HepG2 (cell line): ENCODE data around the gene ZNF189. TPM values are rescaled to one million over a fixed set of nuclear protein-coding genes. Genes with fewer than 3 reads are reported as not detected.

Experiments used
- EED ChIP-seq: sonication (generic); formaldehyde crosslinking; IDR thresholded peaks from 2 replicates; pipeline ENCODE4 v1.5.0; 2020; ENCODE audit warnings: mild to moderate bottlenecking, missing genetic modification reagents
- ETV5 ChIP-seq: IDR thresholded peaks from 2 replicates; pipeline ENCODE4 v1.6.1; 2018; ENCODE audit warnings: missing biosample characterization, missing genetic modification reagents, inconsistent platforms, borderline replicate concordance
- GZF1 ChIP-seq: sonication (generic); formaldehyde crosslinking; IDR thresholded peaks from 2 replicates; pipeline ENCODE4 v1.5.1; 2020; ENCODE audit warnings: mild to moderate bottlenecking, missing genetic modification reagents
- JUNB ChIP-seq: sonication (generic); formaldehyde crosslinking; IDR thresholded peaks from 2 replicates; pipeline ENCODE4 v1.8.0; 2022; ENCODE audit warnings: missing genetic modification reagents, mild to moderate bottlenecking, borderline replicate concordance
- KDM5B ChIP-seq: sonication (generic); formaldehyde crosslinking; IDR thresholded peaks from 2 replicates; pipeline ENCODE4 v1.4.0; 2020; ENCODE audit warnings: missing genetic modification reagents, mild to moderate bottlenecking, borderline replicate concordance
- KMT2A ChIP-seq: sonication (generic); formaldehyde crosslinking; IDR thresholded peaks from 2 replicates; pipeline ENCODE4 v1.4.0; 2020; ENCODE audit warnings: missing genetic modification reagents
- MAFF ChIP-seq: IDR thresholded peaks from 2 replicates; pipeline ENCODE4 v1.6.1; 2011; ENCODE audit warnings: low read depth, low read length, improper control_type of control experiment
- MTF2 ChIP-seq: sonication (generic); formaldehyde crosslinking; IDR thresholded peaks from 2 replicates; pipeline ENCODE4 v1.5.0; 2020; ENCODE audit warnings: missing genetic modification reagents, borderline replicate concordance
- PAF1 ChIP-seq: IDR thresholded peaks from 2 replicates; pipeline ENCODE4 v1.6.1; 2016; ENCODE audit warnings: missing genetic modification reagents, missing compliant biosample characterization
- RBFOX2 ChIP-seq: fragments of 200-400 bp; formaldehyde crosslinking; IDR thresholded peaks from 2 replicates; pipeline ENCODE4 v1.6.1; 2017; ENCODE audit warnings: low read depth, mild to moderate bottlenecking, low read length
- SMAD9 ChIP-seq: sonication (generic); formaldehyde crosslinking; IDR thresholded peaks from 2 replicates; pipeline ENCODE4 v1.5.1; 2020; ENCODE audit warnings: mild to moderate bottlenecking, missing genetic modification reagents
- STAT5B ChIP-seq: sonication (generic); formaldehyde crosslinking; IDR thresholded peaks from 2 replicates; pipeline ENCODE4 v1.4.0; 2020; ENCODE audit warnings: missing genetic modification reagents
- SYNCRIP ChIP-seq: fragments of 200-400 bp; formaldehyde crosslinking; IDR thresholded peaks from 2 replicates; pipeline ENCODE4 v1.6.1; 2018; ENCODE audit warnings: mild to moderate bottlenecking, low read depth, low read length; ENCODE audit not compliant: insufficient read depth
- TEAD2 ChIP-seq: sonication (generic); formaldehyde crosslinking; IDR thresholded peaks from 2 replicates; pipeline ENCODE4 v1.9.0; 2021; ENCODE audit warnings: missing genetic modification reagents
- TP53 ChIP-seq: sonication (generic); formaldehyde crosslinking; conservative IDR thresholded peaks from 2 replicates; pipeline ENCODE4 v1.4.0; 2020; ENCODE audit warnings: missing genetic modification reagents
- ZNF558 ChIP-seq: sonication (generic); formaldehyde crosslinking; IDR thresholded peaks from 2 replicates; pipeline ENCODE4 v1.9.0; 2022; ENCODE audit warnings: mild to moderate bottlenecking, missing genetic modification reagents, borderline replicate concordance
- ZNF589 ChIP-seq: sonication (generic); formaldehyde crosslinking; conservative IDR thresholded peaks from 2 replicates; pipeline ENCODE4 v1.8.0; 2022; ENCODE audit warnings: mild to moderate bottlenecking, moderate library complexity, missing genetic modification reagents
- ZNF616 ChIP-seq: sonication (generic); formaldehyde crosslinking; IDR thresholded peaks from 2 replicates; pipeline ENCODE4 v1.5.0; 2020; ENCODE audit warnings: low read depth, mild to moderate bottlenecking, missing genetic modification reagents
- ZNF710 ChIP-seq: sonication (generic); formaldehyde crosslinking; IDR thresholded peaks from 2 replicates; pipeline ENCODE4 v1.5.0; 2020; ENCODE audit warnings: mild to moderate bottlenecking, missing genetic modification reagents, borderline replicate concordance
- ZNF749 ChIP-seq: sonication (generic); formaldehyde crosslinking; IDR thresholded peaks from 2 replicates; pipeline ENCODE4 v1.8.0; 2022; ENCODE audit warnings: mild to moderate bottlenecking, missing genetic modification reagents, moderate library complexity, borderline replicate concordance
- polyA plus RNA-seq, 8 experiments: library from polyadenylated mRNA; depleted of rRNA in 3 of 8; stranded (reverse) in 7 of 8; unstranded in 1 of 8; fragments of >200 nt; fragmentation: Illumina TruSeq in 4 of 8; extraction: Trizol in 4 of 8; gene quantifications; 2 replicates each; pipeline versions ENCODE4 v1.2.1 to v1.2.3, GENCODE V29; 2011 to 2016; ENCODE audit warnings: low read depth in 4 of 8, missing spikeins in 1 of 8, mixed read lengths in 1 of 8; ENCODE audit not compliant: insufficient read depth in 1 of 8
- total RNA-seq, 5 experiments: library from RNA; depleted of rRNA; stranded (reverse); fragments of >200 nt; fragmentation: Illumina TruSeq; extraction: Trizol; gene quantifications; 2 replicates each; pipeline ENCODE4 v1.2.3, GENCODE V29; 2016; ENCODE audit warnings: low read depth in 1 of 5
- TF ChIP-seq, protein P1 (sequence below): sonication (generic); formaldehyde crosslinking; IDR thresholded peaks from 2 replicates; pipeline ENCODE4 v1.4.0; 2020; ENCODE audit warnings: missing genetic modification reagents, borderline replicate concordance
- TF ChIP-seq, protein P2 (sequence below): sonication (generic); formaldehyde crosslinking; IDR thresholded peaks from 2 replicates; pipeline ENCODE4 v1.9.0; 2021; ENCODE audit warnings: missing genetic modification reagents, mild to moderate bottlenecking, borderline replicate concordance

The ZNF189 gene
- total and polyA plus RNA-seq, 2 of the 13 experiments (the other 11 are each of a cell fraction or from before 2014, with no cell fraction given), result 8.4 to 50.0 TPM

GRCh38 chr9:101354143-101354764 is 44.4 kb upstream of the ZNF189 start (continued):
- TF ChIP-seq, protein P1, sequence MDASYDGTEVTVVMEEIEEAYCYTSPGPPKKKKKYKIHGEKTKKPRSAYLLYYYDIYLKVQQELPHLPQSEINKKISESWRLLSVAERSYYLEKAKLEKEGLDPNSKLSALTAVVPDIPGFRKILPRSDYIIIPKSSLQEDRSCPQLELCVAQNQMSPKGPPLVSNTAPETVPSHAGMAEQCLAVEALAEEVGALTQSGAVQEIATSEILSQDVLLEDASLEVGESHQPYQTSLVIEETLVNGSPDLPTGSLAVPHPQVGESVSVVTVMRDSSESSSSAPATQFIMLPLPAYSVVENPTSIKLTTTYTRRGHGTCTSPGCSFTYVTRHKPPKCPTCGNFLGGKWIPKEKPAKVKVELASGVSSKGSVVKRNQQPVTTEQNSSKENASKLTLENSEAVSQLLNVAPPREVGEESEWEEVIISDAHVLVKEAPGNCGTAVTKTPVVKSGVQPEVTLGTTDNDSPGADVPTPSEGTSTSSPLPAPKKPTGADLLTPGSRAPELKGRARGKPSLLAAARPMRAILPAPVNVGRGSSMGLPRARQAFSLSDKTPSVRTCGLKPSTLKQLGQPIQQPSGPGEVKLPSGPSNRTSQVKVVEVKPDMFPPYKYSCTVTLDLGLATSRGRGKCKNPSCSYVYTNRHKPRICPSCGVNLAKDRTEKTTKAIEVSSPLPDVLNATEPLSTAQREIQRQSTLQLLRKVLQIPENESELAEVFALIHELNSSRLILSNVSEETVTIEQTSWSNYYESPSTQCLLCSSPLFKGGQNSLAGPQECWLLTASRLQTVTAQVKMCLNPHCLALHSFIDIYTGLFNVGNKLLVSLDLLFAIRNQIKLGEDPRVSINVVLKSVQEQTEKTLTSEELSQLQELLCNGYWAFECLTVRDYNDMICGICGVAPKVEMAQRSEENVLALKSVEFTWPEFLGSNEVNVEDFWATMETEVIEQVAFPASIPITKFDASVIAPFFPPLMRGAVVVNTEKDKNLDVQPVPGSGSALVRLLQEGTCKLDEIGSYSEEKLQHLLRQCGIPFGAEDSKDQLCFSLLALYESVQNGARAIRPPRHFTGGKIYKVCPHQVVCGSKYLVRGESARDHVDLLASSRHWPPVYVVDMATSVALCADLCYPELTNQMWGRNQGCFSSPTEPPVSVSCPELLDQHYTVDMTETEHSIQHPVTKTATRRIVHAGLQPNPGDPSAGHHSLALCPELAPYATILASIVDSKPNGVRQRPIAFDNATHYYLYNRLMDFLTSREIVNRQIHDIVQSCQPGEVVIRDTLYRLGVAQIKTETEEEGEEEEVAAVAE, result peak; percentile 61; the same call in 1 of the 2 replicates
- TF ChIP-seq KMT2A (no peak), EED (CRISPR knock-in tag) (no peak), JUNB (peak; percentile 99), RBFOX2 (peak; percentile 46), TEAD2 (CRISPR knock-in tag) (no peak), GZF1 (no peak), ZNF749 (CRISPR knock-in tag) (no peak; the same call in 1 of the 2 replicates), ZNF616 (CRISPR knock-in tag) (no peak), ZNF710 (CRISPR knock-in tag) (peak; percentile 19; the same call in 1 of the 2 replicates), SYNCRIP (no peak), TP53 (CRISPR knock-in tag) (no peak), STAT5B (no peak), SMAD9 (CRISPR knock-in tag) (no peak), MTF2 (CRISPR knock-in tag) (no peak), PAF1 (CRISPR knock-in tag) (no peak), MAFF (no peak), ZNF558 (CRISPR knock-in tag) (no peak), KDM5B (CRISPR knock-in tag) (no peak), ZNF589 (CRISPR knock-in tag) (no peak), ETV5 (CRISPR knock-in tag) (peak; percentile 70; the same call in 1 of the 2 replicates)
- TF ChIP-seq, protein P2, sequence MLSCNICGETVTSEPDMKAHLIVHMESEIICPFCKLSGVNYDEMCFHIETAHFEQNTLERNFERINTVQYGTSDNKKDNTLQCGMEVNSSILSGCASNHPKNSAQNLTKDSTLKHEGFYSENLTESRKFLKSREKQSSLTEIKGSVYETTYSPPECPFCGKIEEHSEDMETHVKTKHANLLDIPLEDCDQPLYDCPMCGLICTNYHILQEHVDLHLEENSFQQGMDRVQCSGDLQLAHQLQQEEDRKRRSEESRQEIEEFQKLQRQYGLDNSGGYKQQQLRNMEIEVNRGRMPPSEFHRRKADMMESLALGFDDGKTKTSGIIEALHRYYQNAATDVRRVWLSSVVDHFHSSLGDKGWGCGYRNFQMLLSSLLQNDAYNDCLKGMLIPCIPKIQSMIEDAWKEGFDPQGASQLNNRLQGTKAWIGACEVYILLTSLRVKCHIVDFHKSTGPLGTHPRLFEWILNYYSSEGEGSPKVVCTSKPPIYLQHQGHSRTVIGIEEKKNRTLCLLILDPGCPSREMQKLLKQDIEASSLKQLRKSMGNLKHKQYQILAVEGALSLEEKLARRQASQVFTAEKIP (CRISPR knock-in tag), result no peak
